GM18867 (cell line): ENCODE data around the gene GBP3.
"Not testable (repeated sequence)": the region's sequence is repeated elsewhere in the genome, so short reads cannot be mapped to it uniquely, and the experiment has no call there.

Source experiments
- ATAC-seq: cut with Tn5 transposase; IDR thresholded peaks from one replicate; pipeline ENCODE4 v1.9.1; 2021; ENCODE audit warnings: mild to moderate bottlenecking, moderate library complexity; ENCODE audit not compliant: unreplicated experiment

The GBP3 gene

DNA sequence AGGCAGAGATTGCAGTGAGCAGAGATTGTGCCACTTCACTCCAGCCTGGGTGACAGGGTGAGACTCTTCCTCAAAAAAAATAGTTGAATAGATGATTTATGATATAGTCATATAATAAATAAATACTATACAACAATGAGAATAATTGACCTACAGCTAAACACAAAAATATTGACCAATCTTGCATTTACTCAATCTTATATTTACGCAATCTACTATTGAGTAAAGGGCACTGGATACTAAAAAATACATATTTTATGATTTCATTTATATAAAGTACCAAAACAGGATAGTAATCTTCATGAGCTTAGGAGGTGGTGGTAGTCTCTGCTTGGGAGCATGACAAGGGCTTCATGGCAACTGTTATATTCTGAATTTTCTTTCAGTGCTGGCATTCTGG, 19.1 kb upstream of the GBP3 start:
- no peak for ATAC-seq

- ATAC-seq: peak; percentile 93
These were observed 18.5 kb upstream of the GBP3 start for GRCh38 chr1:89041119-89041641.

DNA sequence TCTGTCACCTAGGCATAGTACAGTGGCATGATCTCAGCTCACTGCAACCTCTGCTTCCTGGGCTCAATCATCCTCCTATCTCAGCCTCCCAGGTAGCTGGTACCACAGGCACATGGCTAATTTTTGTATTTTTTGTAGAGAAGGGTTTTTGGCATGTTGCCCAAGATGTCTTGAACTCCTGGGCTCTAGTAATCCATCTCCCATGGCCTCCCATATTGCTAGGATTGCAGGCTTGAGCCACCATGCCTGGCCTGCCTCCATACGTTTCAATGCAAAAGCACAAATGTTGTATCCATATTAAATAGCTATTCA, 17.6 kb upstream of the GBP3 start:
- no peak for ATAC-seq

GRCh38 chr1:89037186-89037585, 14.5 kb upstream of the GBP3 start:
- ATAC-seq: no peak

DNA sequence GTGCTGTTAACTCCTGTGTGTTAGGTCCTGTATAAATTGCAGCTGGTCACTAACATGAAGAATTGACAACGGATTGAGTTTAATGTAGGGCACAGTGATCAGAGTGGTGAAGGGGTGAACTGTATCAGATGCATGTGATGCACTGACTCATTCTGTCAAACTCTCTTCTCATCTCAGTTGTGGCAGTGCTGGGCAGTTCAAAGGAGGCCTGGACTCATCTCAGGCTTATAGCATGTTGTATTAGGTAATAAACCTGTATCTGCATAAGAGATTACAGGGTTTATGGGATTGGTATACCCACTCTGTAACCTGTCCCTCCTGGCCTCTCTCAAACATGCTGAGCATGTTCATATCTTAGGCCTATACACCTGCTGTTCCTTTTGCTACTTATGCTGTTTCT, 12.4 kb upstream of the GBP3 start:
- no peak for ATAC-seq

- ATAC-seq: not testable (repeated sequence)
These were observed 11.3 kb upstream of the GBP3 start for GRCh38 chr1:89034004-89034403.

- not testable (repeated sequence) for ATAC-seq
These were observed 6.4 kb upstream of the GBP3 start for GRCh38 chr1:89029051-89029450.

GRCh38 chr1:89025928-89026327, 3.3 kb upstream of the GBP3 start:
- no peak for ATAC-seq

GRCh38 chr1:89023026-89023425, 360 bp upstream of the GBP3 start:
- ATAC-seq: peak; percentile 6

- not testable (repeated sequence) for ATAC-seq
These were observed 4.3 kb downstream of the GBP3 start for GRCh38 chr1:89018318-89018717.

- no peak for ATAC-seq
These were observed 14.2 kb downstream of the GBP3 start for GRCh38 chr1:89008511-89008910.

DNA sequence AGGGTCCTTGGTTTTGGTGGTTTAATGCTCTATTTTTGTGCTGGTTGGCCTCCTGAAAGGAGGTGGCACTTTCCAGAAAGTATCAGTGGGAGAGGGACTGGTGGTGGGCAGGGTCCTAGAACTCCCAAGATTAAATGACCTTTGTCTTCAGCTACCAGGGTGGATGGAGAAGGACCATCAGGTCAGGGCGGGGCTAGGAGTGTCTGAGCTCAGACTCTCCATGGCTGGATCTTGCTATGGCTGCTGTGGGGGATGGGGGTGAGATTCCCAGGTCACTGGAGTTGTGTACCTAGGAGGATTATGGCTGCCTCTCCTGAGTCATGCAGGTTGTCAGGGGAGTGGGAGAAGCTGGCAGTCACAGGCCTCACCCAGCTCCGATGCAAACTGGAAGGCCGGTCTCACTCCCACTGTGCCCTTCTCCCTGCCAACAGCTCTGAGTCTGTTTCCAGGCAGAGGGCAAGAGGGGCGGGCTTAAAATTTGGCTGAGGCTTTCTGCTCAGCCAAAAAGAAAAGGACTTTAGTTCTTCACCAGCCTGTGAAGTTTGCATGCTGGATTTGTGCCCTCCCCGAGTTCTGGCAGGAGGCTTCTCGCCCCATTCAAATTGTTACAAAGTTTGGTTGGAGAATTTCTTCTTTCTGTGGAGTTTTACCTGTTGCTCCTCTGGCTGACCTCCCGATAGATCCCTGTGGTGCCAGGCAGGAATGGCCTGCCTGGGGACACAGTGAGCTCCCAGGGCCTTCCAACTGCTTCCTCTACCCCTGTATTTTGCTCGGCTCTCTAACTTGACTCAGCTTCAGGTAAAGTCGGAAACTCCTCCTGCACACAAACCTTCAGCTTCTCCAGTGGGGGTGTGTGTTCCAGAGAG, 17.1 kb downstream of the GBP3 start:
- no peak for ATAC-seq

GRCh38 chr1:89002176-89002575, 20.5 kb downstream of the GBP3 start:
- ATAC-seq: not testable (repeated sequence)

GRCh38 chr1:89001510-89001909, 21.2 kb downstream of the GBP3 start:
- no peak for ATAC-seq

- peak; percentile 89 for ATAC-seq
These were observed 23.9 kb downstream of the GBP3 start for GRCh38 chr1:88998716-88999115.

DNA sequence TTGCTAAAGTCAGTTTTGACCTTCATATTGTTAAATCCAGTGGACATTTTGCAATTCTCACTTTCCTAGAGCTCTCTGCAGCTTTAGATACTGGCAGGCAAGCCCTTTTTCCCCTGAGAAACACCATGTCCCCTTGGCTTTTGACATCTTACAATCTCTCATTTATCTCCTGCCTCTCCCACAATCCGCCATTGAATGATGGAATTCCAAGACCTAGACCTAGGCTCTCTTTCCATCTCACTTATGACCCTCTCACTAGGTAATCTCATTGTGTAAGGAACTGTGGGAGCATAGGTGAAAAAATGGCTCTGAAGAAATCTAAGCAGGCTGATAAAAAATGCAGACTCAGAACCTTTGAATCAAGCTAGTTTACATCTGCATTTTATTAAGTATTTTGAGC, 32.2 kb downstream of the GBP3 start:
- no peak for ATAC-seq

GRCh38 chr1:88985692-88986091, 37.0 kb downstream of the GBP3 start:
- ATAC-seq: peak; percentile 30

DNA sequence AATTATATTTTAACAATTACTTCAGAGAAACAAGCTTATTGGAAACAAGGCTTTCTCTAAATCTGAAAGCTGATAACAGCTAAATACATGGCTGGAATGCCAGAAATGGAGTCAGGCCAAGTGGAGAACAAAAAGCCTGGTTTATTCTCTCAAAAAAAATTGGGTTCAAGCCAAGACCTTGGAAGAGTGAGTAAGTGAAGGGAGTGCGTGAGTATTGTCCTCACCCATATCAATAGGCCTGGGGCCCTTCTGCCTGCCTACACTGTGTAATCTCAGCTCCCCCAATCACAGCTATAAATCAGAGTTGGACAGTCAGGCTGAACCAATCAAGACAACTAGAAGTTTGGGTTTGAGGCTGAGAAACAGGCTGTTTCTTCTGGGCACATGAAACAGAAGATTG, 37.6 kb downstream of the GBP3 start:
- no peak for ATAC-seq

DNA sequence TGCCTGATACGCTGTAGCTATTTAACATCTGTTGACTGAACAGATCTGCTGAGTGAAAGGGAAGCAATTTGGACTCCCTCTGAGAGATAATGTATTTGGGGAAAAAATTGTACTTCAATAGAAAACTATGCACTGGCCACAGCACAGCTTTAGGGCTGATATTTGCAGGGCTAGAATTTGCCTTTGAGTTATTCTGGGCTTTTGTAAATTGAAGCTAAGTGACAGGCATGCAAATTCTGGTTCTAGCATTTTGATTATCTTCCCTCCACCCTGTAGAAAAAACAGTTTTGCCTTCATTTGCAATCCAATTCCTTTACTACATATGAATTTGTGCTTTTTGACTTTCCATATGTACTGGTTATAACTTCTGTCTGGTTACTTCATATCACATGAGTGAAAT, 38.1 kb downstream of the GBP3 start:
- ATAC-seq: peak; percentile 55

GRCh38 chr1:88983791-88984559, 38.7 kb downstream of the GBP3 start:
- ATAC-seq: peak; percentile 57

DNA sequence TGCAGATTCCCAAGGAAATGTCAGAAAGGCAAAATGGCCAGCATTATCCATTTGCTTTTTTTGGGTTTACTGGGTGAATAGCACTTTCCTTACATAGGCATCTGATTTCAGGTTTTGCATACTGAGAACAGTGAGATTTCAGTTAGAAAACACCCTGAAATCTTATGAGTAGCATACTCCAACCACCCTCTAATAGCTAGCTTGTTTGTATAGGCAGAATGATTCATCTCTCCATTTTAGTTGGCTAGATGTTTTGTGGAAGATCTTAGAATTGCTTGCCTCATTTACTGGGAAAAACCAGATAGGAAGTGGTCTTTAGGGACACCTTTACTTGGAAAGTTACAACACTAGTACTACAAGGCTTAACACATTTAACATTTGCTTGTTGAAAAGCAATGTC, 40.6 kb downstream of the GBP3 start:
- no peak for ATAC-seq

DNA sequence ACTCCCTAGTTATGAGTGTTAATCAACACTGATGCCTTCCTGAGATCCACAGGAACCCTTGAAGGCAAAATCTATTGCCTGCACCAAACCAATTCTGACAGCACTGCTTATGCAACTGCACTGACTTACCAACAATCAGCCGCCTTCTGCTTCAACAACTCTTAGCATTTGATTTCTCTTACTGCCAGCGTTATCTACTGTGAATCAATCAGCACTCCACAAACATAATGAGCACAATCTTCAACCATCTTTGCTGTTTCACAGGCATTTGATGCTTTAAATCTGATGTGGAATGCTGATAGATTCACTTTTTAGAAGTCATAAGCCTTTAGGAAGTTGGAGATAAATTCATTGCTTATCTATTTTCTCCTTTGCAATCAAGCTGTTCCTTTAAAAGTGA, 41.2 kb downstream of the GBP3 start:
- not testable (repeated sequence) for ATAC-seq
